Lung (tissue), 12 donors: ENCODE measurements around the gene SVIL. TPM values are rescaled to one million over a fixed set of nuclear protein-coding genes. Genes with fewer than 3 reads are reported as not detected.

Experiments used
- ATAC-seq: fragments of 200-7000 bp; cut with Tn5 transposase; one replicate; pipeline ENCODE4 v1.9.1; 2020; ENCODE audit warnings: moderate number of reproducible peaks; ENCODE audit not compliant: insufficient read depth, low FRiP score
- DNase-seq, 3 donors: peaks; one replicate each; pipeline ENCODE4 v3.0.0-alpha.2; 2013 to 2017
- H3K27ac ChIP-seq, 2 donors: one replicate each; pipeline ENCODE4 v1.5.1; 2013; ENCODE audit warnings: mild to moderate bottlenecking in 2 of 2, moderate library complexity in 2 of 2, control low read depth in 1 of 2, inconsistent platforms in 1 of 2, low read depth in 1 of 2, low read length in 1 of 2
- H3K27me3 ChIP-seq, 3 donors: one replicate each; pipeline ENCODE4 v1.5.1; 2013; ENCODE audit warnings: low read length in 2 of 3; ENCODE audit not compliant: control insufficient read depth in 3 of 3, insufficient read depth in 3 of 3
- H3K36me3 ChIP-seq, 4 donors: one replicate each; pipeline ENCODE4 v1.5.1; 2013; ENCODE audit warnings: low read length in 4 of 4, mild to moderate bottlenecking in 1 of 4, moderate library complexity in 1 of 4; ENCODE audit not compliant: control insufficient read depth in 4 of 4, insufficient read depth in 4 of 4
- H3K4me1 ChIP-seq, 5 donors: one replicate each; pipeline ENCODE4 v1.5.1; 2013; ENCODE audit warnings: low read length in 5 of 5, mild to moderate bottlenecking in 2 of 5, moderate library complexity in 1 of 5; ENCODE audit not compliant: control insufficient read depth in 5 of 5, insufficient read depth in 5 of 5
- H3K4me3 ChIP-seq: one replicate; pipeline ENCODE4 v1.5.1; 2013; ENCODE audit warnings: mild to moderate bottlenecking, control low read depth, moderate library complexity
- H3K9ac ChIP-seq, 2 donors: one replicate each; pipeline ENCODE4 v1.5.1; 2013; ENCODE audit warnings: low read length in 2 of 2, control low read depth in 1 of 2; ENCODE audit not compliant: insufficient read depth in 1 of 2
- H3K9me3 ChIP-seq, 4 donors: one replicate each; pipeline ENCODE4 v1.5.1; 2013; ENCODE audit warnings: low read length in 3 of 4, mild to moderate bottlenecking in 1 of 4, moderate library complexity in 1 of 4; ENCODE audit not compliant: control insufficient read depth in 4 of 4, insufficient read depth in 3 of 4
- CTCF ChIP-seq: IDR thresholded peaks from 2 replicates; pipeline ENCODE4 v1.5.1; 2012; ENCODE audit warnings: mild to moderate bottlenecking; ENCODE audit errors: control extremely low read depth, extremely low read depth
- WGBS, 2 donors: extraction: QIAGEN DNeasy Blood & Tissue Kit; methylation state at CpG; one replicate each; pipeline ENCODE4 v1.1.7; 2013; 5-methylcytosine and 5-hydroxymethylcytosine counted together
- polyA plus RNA-seq, 2 donors: library from polyadenylated mRNA; stranded (reverse); fragments of 200-250 nt; gene quantifications; one replicate each; pipeline ENCODE4 v1.2.1, GENCODE V29; 2013
- total RNA-seq, 2 donors: library from RNA; depleted of rRNA in 1 of 2; stranded (reverse); fragments of >200 nt in 1 of 2; gene quantifications; one replicate each; pipeline ENCODE4 v1.2.1, GENCODE V29; 2014 to 2021
- donor health status: control.
- donor health status: control.
- donor health status: Bipolar disorder and iron deficiency.
- donor health status: healthy.
- donor health status: DM: yes; HTN: yes; CAD: no.

The SVIL gene
- total and polyA plus RNA-seq, 4 donors, result 13.6 to 117 (median 44.0) TPM

GRCh38 chr10:29501692-29502091, 133.1 kb downstream of the SVIL start:
- no peak for DNase-seq
- Histone ChIP-seq H3K27ac (no peak overlapping the region), H3K36me3 (peaks cover 0 to 13% (median 1%) of the 10 kb centered on the region in 4 donors), H3K9me3 (no peaks in the 10 kb centered on the region), H3K4me1 (no peaks in the 10 kb centered on the region), H3K9ac (no peak overlapping the region), H3K27me3 (no peaks in the 10 kb centered on the region), H3K4me3 (no peak overlapping the region)
- no peak for TF ChIP-seq CTCF
- ATAC-seq, result no peak
- WGBS, 2 donors, result 91 to 96% methylated on average over 7 of the region's 7 CpGs

GRCh38 chr10:29499993-29500537, 134.7 kb downstream of the SVIL start:
- no peak for TF ChIP-seq CTCF
- Histone ChIP-seq H3K27ac (no peak overlapping the region), H3K27me3 (no peaks in the 10 kb centered on the region), H3K4me1 (no peaks in the 10 kb centered on the region), H3K4me3 (no peak overlapping the region), H3K9ac (no peak overlapping the region), H3K36me3 (peaks cover 0 to 14% (median 3%) of the 10 kb centered on the region in 4 donors), H3K9me3 (no peaks in the 10 kb centered on the region)
- DNase-seq (no peak), ATAC-seq (no peak)
- WGBS, 2 donors, result 90 to 98% methylated on average over 13 of the region's 13 CpGs

GRCh38 chr10:29496341-29497162, 138.2 kb downstream of the SVIL start:
- Histone ChIP-seq H3K36me3 (peaks cover 3 to 23% (median 6%) of the 10 kb centered on the region in 4 donors), H3K9ac (no peak overlapping the region), H3K4me1 (no peaks in the 10 kb centered on the region), H3K4me3 (no peak overlapping the region), H3K27me3 (no peaks in the 10 kb centered on the region), H3K27ac (no peak overlapping the region), H3K9me3 (no peaks in the 10 kb centered on the region)
- WGBS, 2 donors, result 36% methylated on average over 14 of the region's 14 CpGs
- DNase-seq (peak; percentile 65 to 77 (median 67)), ATAC-seq (no peak)
- peak; percentile 66 for TF ChIP-seq CTCF
